Peyer's patch (tissue), 4 donors: ENCODE measurements around the gene VGLL2. TPM values are rescaled to one million over a fixed set of nuclear protein-coding genes. Genes with fewer than 3 reads are reported as not detected.

Experiments used
- DNase-seq, 3 donors: peaks; one replicate each; pipeline ENCODE4 v3.0.0-alpha.2; 2017 to 2019
- H3K27ac ChIP-seq, 4 donors: fragments of 200-600 bp; sonication (generic); one replicate each; pipeline ENCODE4 v1.5.1; 2016 to 2019
- H3K27me3 ChIP-seq, 2 donors: fragments of 200-600 bp; sonication (generic); one replicate each; pipeline ENCODE4 v1.5.1; 2019
- H3K36me3 ChIP-seq, 3 donors: fragments of 200-600 bp; sonication (generic); one replicate each; pipeline ENCODE4 v1.5.1; 2016 to 2019
- H3K4me1 ChIP-seq, 4 donors: fragments of 200-600 bp; sonication (generic); one replicate each; pipeline ENCODE4 v1.5.1; 2016 to 2019
- H3K4me3 ChIP-seq, 4 donors: fragments of 200-600 bp; sonication (generic); 1 replicate in 3 of 4; 2 replicates in 1 of 4; pipeline ENCODE4 v1.5.1; 2016 to 2019; ENCODE audit warnings: mild to moderate bottlenecking in 1 of 4
- H3K9me3 ChIP-seq, 4 donors: fragments of 200-600 bp; sonication (generic); one replicate each; pipeline ENCODE4 v1.5.1; 2016 to 2019; ENCODE audit warnings: mild to moderate bottlenecking in 1 of 4
- CTCF ChIP-seq, 6 experiments: fragments of 450-650 bp in 4 of 6; fragments of 200-600 bp in 2 of 6; sonication (generic) in 1 of 6; IDR thresholded peaks; one replicate each; pipeline ENCODE4 v1.5.1; 2017 to 2019; ENCODE audit warnings: antibody characterized with exemption in 6 of 6, mild to moderate bottlenecking in 3 of 6, moderate library complexity in 1 of 6
- POLR2A ChIP-seq, 2 donors: fragments of 450-650 bp; IDR thresholded peaks; one replicate each; pipeline ENCODE4 v1.5.1; 2017; ENCODE audit warnings: antibody characterized with exemption in 2 of 2, mild to moderate bottlenecking in 2 of 2, moderate library complexity in 2 of 2
- total RNA-seq, 4 donors: library from RNA; depleted of rRNA; stranded (reverse); fragments of >200 nt; gene quantifications; one replicate each; pipeline ENCODE4 v1.1.0, GENCODE V29; 2016

VGLL2 gene
- total RNA-seq, 4 donors from 2014 or later: not detected

- Histone ChIP-seq H3K36me3 (no peaks in the 10 kb centered on the region), H3K9me3 (no peaks in the 10 kb centered on the region), H3K27me3 (peaks cover 0 to 74% of the 10 kb centered on the region in 2 donors), H3K27ac (no peak overlapping the region), H3K4me1 (peaks cover 0 to 35% (median 5%) of the 10 kb centered on the region in 4 donors), H3K4me3 (peak overlapping the region in 2 of 4 donors; percentile 33 to 38)
- TF ChIP-seq CTCF (IDR thresholded peaks at IDR 0.05) (no peak), POLR2A (IDR thresholded peaks at IDR 0.05) (no peak)
- DNase-seq: no peak
These were observed 1.1 kb downstream of the VGLL2 start for GRCh38 chr6:117266257-117267053.

GRCh38 chr6:117267054-117267347 is 1.6 kb downstream of the VGLL2 start:
- H3K27me3 ChIP-seq: peaks cover 0 to 74% of the 10 kb centered on the region in 2 donors
- H3K9me3 ChIP-seq: no peaks in the 10 kb centered on the region
- DNase-seq: no peak
- TF ChIP-seq CTCF (IDR thresholded peaks at IDR 0.05) (no peak), POLR2A (IDR thresholded peaks at IDR 0.05) (no peak)
- no peak overlapping the region for H3K27ac ChIP-seq
- no peaks in the 10 kb centered on the region for H3K36me3 ChIP-seq
- H3K4me1 ChIP-seq: peaks cover 0 to 35% (median 5%) of the 10 kb centered on the region in 4 donors
- no peak overlapping the region for H3K4me3 ChIP-seq

GRCh38 chr6:117267766-117268534 is 2.6 kb downstream of the VGLL2 start:
- no peaks in the 10 kb centered on the region for H3K36me3 ChIP-seq
- peaks cover 0 to 35% (median 5%) of the 10 kb centered on the region in 4 donors for H3K4me1 ChIP-seq
- no peaks in the 10 kb centered on the region for H3K9me3 ChIP-seq
- no peak for DNase-seq
- TF ChIP-seq CTCF (IDR thresholded peaks at IDR 0.05) (no peak), POLR2A (IDR thresholded peaks at IDR 0.05) (no peak)
- no peak overlapping the region for H3K4me3 ChIP-seq
- no peak overlapping the region for H3K27ac ChIP-seq
- peaks cover 0 to 73% of the 10 kb centered on the region in 2 donors for H3K27me3 ChIP-seq

- no peak for TF ChIP-seq CTCF (IDR thresholded peaks at IDR 0.05)
- TF ChIP-seq POLR2A (IDR thresholded peaks at IDR 0.05): no peak
- Histone ChIP-seq H3K36me3 (no peaks in the 10 kb centered on the region), H3K4me1 (peaks cover 0 to 35% (median 5%) of the 10 kb centered on the region in 4 donors), H3K27me3 (peaks cover 0 to 64% of the 10 kb centered on the region in 2 donors), H3K4me3 (no peak overlapping the region), H3K9me3 (no peaks in the 10 kb centered on the region), H3K27ac (no peak overlapping the region)
- no peak for DNase-seq
These were observed 3.6 kb downstream of the VGLL2 start for GRCh38 chr6:117268924-117269323.

- TF ChIP-seq CTCF (IDR thresholded peaks at IDR 0.05): no peak
- TF ChIP-seq POLR2A (IDR thresholded peaks at IDR 0.05): no peak
- Histone ChIP-seq H3K4me3 (no peak overlapping the region), H3K9me3 (no peaks in the 10 kb centered on the region), H3K36me3 (no peaks in the 10 kb centered on the region), H3K4me1 (peaks cover 0 to 30% (median 5%) of the 10 kb centered on the region in 4 donors), H3K27ac (no peak overlapping the region), H3K27me3 (peaks cover 0 to 58% of the 10 kb centered on the region in 2 donors)
- DNase-seq: no peak
These were observed 4.3 kb downstream of the VGLL2 start for GRCh38 chr6:117269638-117270054.
